Suppressor macrophage (primary cell): ENCODE results near the gene PERCC1.

Experiments used
- DNase-seq, 4 experiments: peaks; one replicate each; pipeline ENCODE4 v3.0.0-alpha.2; 2020 to 2022

Gene PERCC1

DNA sequence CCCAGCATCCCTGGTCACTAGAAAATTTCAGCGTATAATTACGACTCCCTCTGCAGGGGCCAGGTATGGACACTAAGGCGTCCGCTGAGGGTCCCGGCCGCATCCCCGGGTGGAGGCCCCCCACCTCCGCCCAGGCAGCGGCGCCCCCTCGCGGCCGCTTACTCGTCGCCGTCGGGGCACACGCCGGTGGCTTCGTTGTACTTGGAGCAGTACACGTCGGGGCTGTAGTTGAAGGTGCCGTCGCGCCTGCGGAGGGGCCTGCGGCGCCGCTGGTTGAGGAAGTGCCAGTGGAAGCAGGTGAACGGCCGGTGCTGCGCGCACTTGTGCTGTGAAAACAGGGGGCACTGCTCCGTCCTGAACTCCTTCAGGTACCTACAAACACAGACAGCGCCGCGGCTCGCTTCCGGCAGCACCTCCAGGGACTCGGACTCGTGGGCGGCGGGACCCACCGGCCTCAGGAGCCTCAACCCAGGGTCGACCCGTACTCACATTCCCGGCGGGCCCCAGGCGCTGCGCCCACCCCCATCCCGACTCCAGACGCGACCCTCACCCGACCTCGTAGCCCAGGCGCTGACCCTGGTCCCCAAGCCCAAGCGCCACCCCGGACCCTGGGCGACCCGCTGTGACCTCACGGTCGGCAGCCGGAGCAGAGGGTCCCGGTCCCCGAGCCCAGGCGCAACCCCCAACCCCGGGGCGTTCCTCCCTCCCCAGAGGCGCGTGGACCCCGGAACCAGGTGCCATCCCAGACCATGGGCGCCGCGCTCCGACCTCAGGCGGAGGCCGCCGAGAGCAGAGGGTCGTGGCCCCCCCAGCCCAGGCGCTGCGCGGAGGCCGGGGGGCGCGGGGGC is 17.0 kb upstream of the PERCC1 start:
- DNase-seq: peak; percentile 56 to 86 (median 70)

DNA sequence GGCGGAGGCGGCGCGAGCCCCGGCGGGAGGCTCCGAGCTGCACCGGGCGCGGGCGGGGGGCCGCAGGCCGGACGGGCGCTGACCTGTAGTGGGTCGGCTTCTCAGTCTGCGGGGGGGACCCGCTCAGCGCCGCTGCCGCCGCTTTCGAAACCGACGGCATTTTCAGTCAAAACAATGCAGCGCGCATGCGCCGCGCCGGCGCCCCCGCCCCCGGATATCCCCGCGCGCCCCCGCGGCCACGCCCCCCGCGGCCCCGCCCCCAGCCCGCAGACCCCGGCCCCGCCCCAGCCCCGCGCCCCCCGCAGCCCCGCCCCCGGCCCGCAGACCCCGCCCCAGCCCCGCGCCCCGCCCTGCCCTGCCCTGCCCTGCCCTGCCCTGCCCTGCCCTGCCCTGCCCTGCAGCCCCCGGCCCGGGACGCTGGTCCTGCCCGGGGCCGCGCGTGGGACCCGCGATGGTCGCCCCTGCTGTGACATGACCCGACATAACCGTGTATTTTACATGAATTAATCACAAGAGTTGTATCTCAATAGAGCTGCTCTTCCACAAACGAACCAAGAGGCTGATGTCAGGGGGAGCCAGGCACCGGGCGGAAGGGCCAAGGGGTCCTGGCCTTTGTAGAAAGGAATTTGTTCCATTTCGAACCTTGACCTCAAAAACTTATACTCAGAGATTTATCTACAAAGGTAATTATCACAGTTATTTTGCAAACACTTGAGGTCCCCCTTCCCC is 16.2 kb upstream of the PERCC1 start, which contains the start of gene UNKL:
TSS of gene UNKL (minus strand) at position 173 of the 729 bp plus-strand sequence. CDS start at position 160, 13 bp downstream.
- peak; percentile 58 to 90 (median 75) for DNase-seq

- no peak for DNase-seq
Measured at GRCh38 chr16:1416521-1416941, 14.3 kb upstream of the PERCC1 start.

DNA sequence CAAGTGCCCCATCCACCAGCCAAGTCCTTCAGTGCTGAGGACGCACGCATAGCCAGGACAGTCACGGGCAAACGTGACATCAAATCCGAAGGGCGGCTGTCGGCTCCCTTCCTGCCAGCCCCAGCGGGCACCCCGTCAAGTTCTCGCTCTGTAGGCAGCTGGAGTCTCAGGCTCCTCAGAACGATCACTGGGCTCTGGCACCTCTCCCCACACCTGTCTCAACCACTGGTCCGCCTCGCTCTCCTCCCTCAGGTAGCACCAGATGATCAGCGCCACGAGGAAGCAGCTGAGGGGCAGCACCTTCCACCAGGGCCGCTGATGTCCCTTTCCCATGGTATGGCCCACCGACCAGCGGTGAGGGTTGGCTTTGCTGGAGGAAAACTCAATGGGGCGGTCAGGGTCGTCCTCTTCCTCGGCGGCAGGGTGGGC is 10.8 kb upstream of the PERCC1 start:
- peak in 2 of 4 experiments; percentile 5 to 22 for DNase-seq

GRCh38 chr16:1422076-1422475 is 8.8 kb upstream of the PERCC1 start:
- peak in 1 of 4 experiments; percentile 1 for DNase-seq

- DNase-seq: peak in 1 of 4 experiments; percentile 1
Measured at GRCh38 chr16:1424028-1424427, 6.8 kb upstream of the PERCC1 start.

DNA sequence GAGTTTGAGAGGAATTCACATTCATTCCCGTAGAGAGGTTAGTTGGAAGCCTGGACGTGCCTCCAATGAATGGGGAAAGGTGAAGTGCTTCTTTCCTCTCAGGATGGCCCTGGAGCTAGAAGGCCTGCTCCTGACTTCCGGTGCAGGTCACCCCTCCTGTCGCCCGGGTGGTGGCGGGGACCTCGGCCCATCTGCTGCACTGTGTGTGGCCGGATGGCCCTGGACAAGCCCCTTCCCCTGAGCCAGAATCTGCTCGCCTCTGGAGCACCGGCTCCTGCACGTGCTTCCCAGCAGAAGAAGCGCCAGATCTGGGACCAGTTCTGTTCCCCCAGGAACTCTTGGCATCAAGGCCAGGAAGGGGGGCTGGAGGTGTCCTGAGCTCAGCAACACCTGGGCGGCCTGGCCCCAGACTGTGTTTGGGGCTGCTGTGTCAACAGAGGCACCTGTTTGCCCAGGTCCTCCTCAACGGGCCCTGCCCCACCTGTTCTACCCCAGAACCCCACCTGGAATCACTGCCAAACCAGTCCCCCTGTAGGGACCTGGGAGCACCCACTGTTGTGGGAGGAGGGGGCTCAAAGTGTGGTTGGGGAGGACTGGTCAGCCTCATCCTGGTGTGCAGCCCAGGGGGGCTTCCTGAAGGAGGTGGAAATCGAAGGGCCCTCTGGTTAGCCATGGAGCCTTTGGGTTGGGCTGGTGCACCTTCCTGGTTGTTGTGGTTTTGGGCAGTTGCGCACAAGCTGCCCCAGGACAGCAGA is 5.1 kb upstream of the PERCC1 start:
- peak in 1 of 4 experiments; percentile 1 for DNase-seq

- no peak for DNase-seq
Measured at GRCh38 chr16:1426734-1427471, 4.0 kb upstream of the PERCC1 start.

GRCh38 chr16:1427473-1428461 is 3.1 kb upstream of the PERCC1 start:
- DNase-seq: no peak

- DNase-seq: peak; percentile 56 to 81 (median 70)
Measured at GRCh38 chr16:1428511-1428910, 2.4 kb upstream of the PERCC1 start.

- no peak for DNase-seq
Measured at GRCh38 chr16:1429012-1429411, 1.9 kb upstream of the PERCC1 start.

GRCh38 chr16:1429631-1430030 is 1.2 kb upstream of the PERCC1 start:
- no peak for DNase-seq

DNA sequence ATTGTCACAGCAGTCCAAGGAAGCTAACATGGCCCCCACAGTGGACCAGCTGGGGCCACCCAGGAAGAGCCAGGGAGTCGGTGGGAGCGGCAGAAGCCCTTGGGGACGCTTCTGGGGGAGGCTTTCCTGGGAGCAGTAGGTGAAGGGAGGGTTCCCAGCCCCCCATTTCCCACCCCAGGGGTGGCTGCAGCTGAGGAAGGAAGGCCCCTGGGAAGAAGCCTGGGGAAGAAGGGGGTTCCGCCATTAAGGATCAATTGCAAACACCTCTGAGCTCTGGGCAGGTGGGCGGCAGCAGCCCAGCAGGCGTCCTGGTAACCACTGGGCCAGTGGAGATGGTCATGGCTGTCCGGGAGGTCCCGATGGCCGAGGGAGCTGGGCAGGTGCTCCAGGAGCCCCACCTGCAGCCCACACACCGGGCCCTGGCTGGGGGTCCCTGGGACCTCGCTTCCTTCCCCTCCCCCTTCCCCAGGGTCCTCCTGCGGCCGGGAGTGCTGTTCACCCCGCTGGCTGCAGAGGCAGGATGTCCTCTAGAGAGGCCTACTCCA is 592 bp upstream of the PERCC1 start:
- no peak for DNase-seq

DNA sequence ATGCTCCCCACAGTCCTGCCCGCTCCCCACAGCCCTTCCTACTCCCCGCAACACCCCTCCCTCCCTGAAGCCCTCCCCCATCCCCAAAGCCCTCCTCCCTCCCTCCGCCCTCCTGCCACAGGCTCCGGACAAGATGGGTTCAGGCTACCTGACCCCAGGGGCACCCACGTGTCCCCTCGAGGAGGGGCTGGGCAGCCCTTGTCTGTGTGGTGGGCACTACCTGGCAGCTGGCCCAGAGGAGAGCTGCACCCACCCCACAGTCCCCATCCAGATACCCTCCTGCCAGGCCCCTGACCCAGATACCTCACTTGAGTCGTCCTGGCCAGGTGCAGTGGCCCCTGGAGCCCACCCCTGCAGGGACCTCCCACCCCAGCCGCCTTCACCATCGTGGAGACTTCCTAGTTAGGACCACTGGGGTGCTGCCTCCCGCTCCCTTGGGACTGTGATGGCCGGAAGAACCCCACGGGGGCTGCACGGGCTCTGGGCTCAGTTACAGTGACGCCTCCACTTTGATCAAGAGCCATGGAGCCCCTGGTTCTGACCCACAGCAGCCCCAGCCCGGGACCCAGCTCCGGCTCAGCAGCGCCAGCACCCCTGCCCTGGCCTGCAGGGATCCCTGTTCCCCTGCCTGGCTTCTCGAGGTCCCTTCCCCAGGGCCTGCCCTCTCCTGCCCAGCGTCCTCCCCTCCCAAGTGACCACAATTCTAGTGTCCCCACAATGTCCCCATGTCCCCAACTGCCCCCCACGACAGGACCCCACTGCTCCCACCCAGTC is 806 bp downstream of the PERCC1 start:
- DNase-seq: no peak

DNA sequence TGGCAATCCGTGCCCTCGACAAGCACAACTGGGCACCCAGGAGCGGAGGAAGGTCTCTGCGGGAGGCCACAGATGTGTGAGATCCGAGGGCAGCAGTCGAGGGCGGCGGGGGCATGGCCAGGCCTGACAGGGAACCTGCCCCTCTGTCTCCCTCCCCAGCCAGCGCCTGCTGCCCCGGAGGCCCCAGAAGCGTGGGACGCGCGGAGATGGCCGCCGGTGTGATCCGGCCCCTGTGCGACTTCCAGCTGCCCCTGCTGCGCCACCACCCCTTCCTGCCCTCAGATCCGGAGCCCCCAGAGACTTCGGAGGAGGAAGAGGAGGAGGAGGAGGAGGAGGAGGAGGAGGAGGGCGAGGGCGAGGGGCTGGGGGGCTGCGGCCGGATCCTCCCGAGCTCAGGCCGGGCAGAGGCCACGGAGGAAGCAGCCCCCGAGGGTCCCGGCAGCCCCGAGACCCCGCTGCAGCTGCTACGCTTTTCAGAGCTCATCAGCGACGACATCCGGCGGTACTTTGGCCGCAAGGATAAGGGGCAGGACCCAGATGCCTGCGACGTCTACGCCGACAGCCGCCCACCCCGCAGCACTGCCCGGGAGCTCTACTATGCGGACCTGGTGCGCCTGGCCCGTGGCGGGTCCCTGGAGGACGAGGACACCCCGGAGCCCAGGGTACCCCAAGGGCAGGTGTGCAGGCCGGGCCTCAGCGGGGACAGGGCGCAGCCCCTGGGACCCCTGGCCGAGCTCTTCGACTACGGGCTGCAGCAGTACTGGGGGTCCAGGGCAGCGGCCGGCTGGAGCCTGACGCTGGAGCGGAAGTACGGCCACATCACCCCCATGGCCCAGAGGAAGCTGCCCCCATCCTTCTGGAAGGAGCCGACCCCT is 1.7 kb downstream of the PERCC1 start:
- DNase-seq: peak in 1 of 4 experiments; percentile 35

DNA sequence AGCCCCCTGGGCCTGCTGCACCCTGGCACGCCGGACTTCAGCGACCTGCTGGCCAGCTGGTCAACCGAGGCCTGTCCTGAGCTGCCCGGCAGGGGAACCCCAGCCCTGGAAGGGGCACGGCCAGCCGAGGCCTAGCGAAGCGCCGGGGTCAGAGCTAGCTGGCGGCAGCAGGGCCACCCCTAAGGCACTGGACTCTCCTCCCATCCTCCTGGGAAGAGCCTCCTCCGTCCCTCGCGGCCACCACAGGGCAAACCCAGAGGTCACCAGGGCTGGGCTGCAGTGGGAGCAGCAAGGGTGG is 2.3 kb downstream of the PERCC1 start:
- DNase-seq: no peak

GRCh38 chr16:1433756-1434155 is 2.9 kb downstream of the PERCC1 start:
- DNase-seq: no peak

DNA sequence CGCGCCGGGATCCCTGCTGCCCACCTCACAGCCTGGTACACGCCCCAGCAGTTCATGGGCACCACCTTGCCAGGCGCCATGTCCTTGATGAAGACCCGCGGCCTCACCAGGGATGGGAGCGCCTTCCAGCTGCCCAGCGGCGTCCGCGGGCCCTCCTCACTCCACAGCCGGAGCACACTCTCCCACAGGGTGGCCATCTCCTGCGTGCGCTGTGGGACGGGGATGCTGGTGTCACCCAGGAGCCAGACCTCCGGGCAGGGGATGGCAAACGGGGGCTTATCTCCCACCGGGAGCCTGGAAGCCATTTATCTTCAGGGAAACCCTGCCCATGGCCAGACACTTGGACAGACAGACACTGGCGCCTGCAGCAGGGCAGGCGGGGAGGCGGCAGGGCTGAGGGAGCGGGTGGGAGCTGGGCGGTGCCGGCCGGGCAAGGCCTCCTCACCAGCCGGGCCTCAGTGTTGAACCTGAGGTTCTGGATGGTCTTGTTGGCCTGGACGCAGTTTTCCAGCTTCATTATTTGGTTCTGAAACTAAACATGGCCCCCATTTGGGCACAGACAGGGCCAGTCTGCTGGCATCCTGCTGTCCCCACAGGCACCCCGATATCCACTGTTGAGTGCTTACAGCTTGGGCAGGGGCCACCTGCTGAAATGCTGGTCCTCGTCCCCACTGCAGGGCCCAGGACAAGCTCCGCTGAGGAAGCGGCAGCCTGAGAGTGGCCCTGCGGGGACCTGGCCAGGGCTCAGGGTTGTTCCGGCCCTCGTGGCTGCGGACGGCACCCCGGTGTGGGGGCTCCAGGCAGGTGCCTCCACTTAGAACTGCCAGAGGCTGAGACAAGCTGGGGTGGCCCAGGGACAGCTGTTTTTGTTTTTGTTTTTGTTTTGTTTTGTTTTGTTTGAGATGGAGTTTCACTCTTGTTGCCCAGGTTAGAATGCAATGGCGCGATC is 4.0 kb downstream of the PERCC1 start:
- no peak for DNase-seq
